HEK293 (cell line): ENCODE data around the gene OR1F1.

ENCODE experiments used
- CTCF ChIA-PET: fragments of 350-600 bp; formaldehyde crosslinking; extraction: SDS; loops from one replicate; lab custom pipeline; 2021; ENCODE audit warnings: antibody characterized with exemption; lab: Yijun Ruan, JAX
- POLR2A ChIA-PET: fragments of 300-600 bp; formaldehyde crosslinking; extraction: SDS; loops from one replicate; lab custom pipeline; 2020; ENCODE audit warnings: antibody characterized with exemption, inconsistent platforms; lab: Yijun Ruan, JAX
- H3K27ac ChIP-seq: fragments of 200-500 bp; sonication (Bioruptor generic); 2 replicates; pipeline ENCODE4 v1.5.1; 2014; ENCODE audit warnings: low read depth, low read length, control low read depth, inconsistent platforms; ENCODE audit errors: extremely low read depth
- H3K36me3 ChIP-seq, 2 experiments: fragments of 200-500 bp in 1 of 2; sonication (Bioruptor generic) in 1 of 2; 1 replicate in 1 of 2; 2 replicates in 1 of 2; pipeline ENCODE4 v1.5.1; 2014 to 2017; ENCODE audit warnings: inconsistent platforms in 2 of 2, low read length in 2 of 2; ENCODE audit not compliant: control insufficient read depth in 2 of 2, insufficient read depth in 1 of 2
- H3K4me1 ChIP-seq: fragments of 200-500 bp; sonication (Bioruptor generic); 2 replicates; pipeline ENCODE4 v1.5.1; 2014; ENCODE audit warnings: mild to moderate bottlenecking, low read length, inconsistent platforms; ENCODE audit not compliant: control insufficient read depth, insufficient read depth
- H3K4me3 ChIP-seq: 2 replicates; pipeline ENCODE4 v1.5.1; 2011; ENCODE audit warnings: low read depth, mild to moderate bottlenecking, control low read depth, low read length, moderate library complexity
- H3K9me3 ChIP-seq: fragments of 200-500 bp; sonication (Bioruptor generic); 2 replicates; pipeline ENCODE4 v1.5.1; 2014; ENCODE audit warnings: low read depth, low read length, inconsistent platforms; ENCODE audit not compliant: control insufficient read depth, insufficient read depth
- ELK4 ChIP-seq: IDR thresholded peaks from 2 replicates; pipeline ENCODE4 v1.6.1; 2011; ENCODE audit warnings: mild to moderate bottlenecking, low read depth, low read length, borderline replicate concordance
- IKZF3 ChIP-seq: fragments of 450-650 bp; IDR thresholded peaks from 2 replicates; pipeline ENCODE4 v1.5.0; 2018; ENCODE audit warnings: missing biosample characterization, mild to moderate bottlenecking, missing genetic modification characterization, moderate library complexity
- KLF16 ChIP-seq: fragments of 450-650 bp; formaldehyde crosslinking; IDR thresholded peaks from 2 replicates; pipeline ENCODE4 v1.5.1; 2017; ENCODE audit warnings: missing biosample characterization, missing genetic modification characterization
- KLF17 ChIP-seq: fragments of 450-650 bp; formaldehyde crosslinking; IDR thresholded peaks from 2 replicates; pipeline ENCODE4 v1.5.1; 2016; ENCODE audit warnings: missing biosample characterization, missing genetic modification characterization
- KLF9 ChIP-seq: fragments of 450-650 bp; formaldehyde crosslinking; IDR thresholded peaks from 2 replicates; pipeline ENCODE4 v1.5.1; 2016; ENCODE audit warnings: missing biosample characterization, missing genetic modification characterization, low read depth
- MYNN ChIP-seq: fragments of 450-650 bp; formaldehyde crosslinking; IDR thresholded peaks from 2 replicates; pipeline ENCODE4 v1.5.1; 2016; ENCODE audit warnings: missing biosample characterization, missing genetic modification characterization, borderline replicate concordance
- PBX3 ChIP-seq: sonication (generic); formaldehyde crosslinking; IDR thresholded peaks from 2 replicates; pipeline ENCODE4 v1.8.1; 2022; ENCODE audit warnings: mild to moderate bottlenecking, moderate library complexity, missing genetic modification reagents
- SCRT2 ChIP-seq: fragments of 450-650 bp; formaldehyde crosslinking; IDR thresholded peaks from 2 replicates; pipeline ENCODE4 v1.5.1; 2016; ENCODE audit warnings: missing biosample characterization, missing genetic modification characterization
- ZBTB20 ChIP-seq: fragments of 450-650 bp; formaldehyde crosslinking; IDR thresholded peaks from 2 replicates; pipeline ENCODE4 v1.5.1; 2016; ENCODE audit warnings: missing biosample characterization, missing genetic modification characterization
- ZBTB44 ChIP-seq: fragments of 450-650 bp; IDR thresholded peaks from 2 replicates; pipeline ENCODE4 v1.5.1; 2018; ENCODE audit warnings: missing biosample characterization, mild to moderate bottlenecking, missing genetic modification characterization
- ZBTB48 ChIP-seq: fragments of 450-650 bp; formaldehyde crosslinking; IDR thresholded peaks from 2 replicates; pipeline ENCODE4 v1.5.1; 2016; ENCODE audit warnings: missing biosample characterization, missing genetic modification characterization
- ZBTB6 ChIP-seq: fragments of 450-650 bp; formaldehyde crosslinking; IDR thresholded peaks from 2 replicates; pipeline ENCODE4 v1.5.1; 2017; ENCODE audit warnings: missing biosample characterization, missing genetic modification characterization
- ZNF114 ChIP-seq: fragments of 450-650 bp; formaldehyde crosslinking; IDR thresholded peaks from 2 replicates; pipeline ENCODE4 v1.5.0; 2017; ENCODE audit warnings: missing biosample characterization, missing genetic modification characterization
- ZNF146 ChIP-seq: fragments of 450-650 bp; formaldehyde crosslinking; IDR thresholded peaks from 2 replicates; pipeline ENCODE4 v1.5.1; 2016; ENCODE audit warnings: missing biosample characterization, missing genetic modification characterization
- ZNF169 ChIP-seq: fragments of 450-650 bp; formaldehyde crosslinking; IDR thresholded peaks from 2 replicates; pipeline ENCODE4 v1.5.1; 2016; ENCODE audit warnings: missing biosample characterization, missing genetic modification characterization
- ZNF18 ChIP-seq: fragments of 450-650 bp; formaldehyde crosslinking; IDR thresholded peaks from 2 replicates; pipeline ENCODE4 v1.5.1; 2016; ENCODE audit warnings: missing biosample characterization, missing genetic modification characterization
- ZNF248 ChIP-seq: fragments of 450-650 bp; formaldehyde crosslinking; IDR thresholded peaks from 2 replicates; pipeline ENCODE4 v1.5.1; 2017; ENCODE audit warnings: missing biosample characterization, missing genetic modification characterization
- ZNF266 ChIP-seq: fragments of 450-650 bp; formaldehyde crosslinking; IDR thresholded peaks from 2 replicates; pipeline ENCODE4 v1.5.1; 2016; ENCODE audit warnings: missing biosample characterization, missing genetic modification characterization, low read depth
- ZNF423 ChIP-seq: fragments of 450-650 bp; formaldehyde crosslinking; IDR thresholded peaks from 2 replicates; pipeline ENCODE4 v1.5.1; 2016; ENCODE audit warnings: missing biosample characterization, missing genetic modification characterization
- ZNF473 ChIP-seq: fragments of 450-650 bp; formaldehyde crosslinking; IDR thresholded peaks from 2 replicates; pipeline ENCODE4 v1.5.1; 2017; ENCODE audit warnings: missing biosample characterization, missing genetic modification characterization
- ZNF510 ChIP-seq: fragments of 450-650 bp; formaldehyde crosslinking; IDR thresholded peaks from 2 replicates; pipeline ENCODE4 v1.5.1; 2018; ENCODE audit warnings: mild to moderate bottlenecking, missing genetic modification characterization, missing biosample characterization; ENCODE audit not compliant: insufficient replicate concordance
- ZNF571 ChIP-seq: fragments of 450-650 bp; formaldehyde crosslinking; IDR thresholded peaks from 2 replicates; pipeline ENCODE4 v1.5.0; 2017; ENCODE audit warnings: missing biosample characterization, missing genetic modification characterization
- ZNF600 ChIP-seq: fragments of 450-650 bp; formaldehyde crosslinking; IDR thresholded peaks from 2 replicates; pipeline ENCODE4 v1.5.1; 2016; ENCODE audit warnings: missing biosample characterization, missing genetic modification characterization
- ZNF629 ChIP-seq: fragments of 450-650 bp; formaldehyde crosslinking; IDR thresholded peaks from 2 replicates; pipeline ENCODE4 v1.5.1; 2017; ENCODE audit warnings: missing biosample characterization, missing genetic modification characterization
- ZNF677 ChIP-seq: fragments of 450-650 bp; IDR thresholded peaks from 2 replicates; pipeline ENCODE4 v1.5.0; 2018; ENCODE audit warnings: missing biosample characterization, mild to moderate bottlenecking, missing genetic modification characterization, moderate library complexity
- ZSCAN30 ChIP-seq: fragments of 450-650 bp; IDR thresholded peaks from 2 replicates; pipeline ENCODE4 v1.5.1; 2018; ENCODE audit warnings: missing biosample characterization, mild to moderate bottlenecking, missing genetic modification characterization, moderate library complexity

Gene OR1F1

GRCh38 chr16:3152027-3152276 is 36.1 kb upstream of the OR1F1 start (continued):
- TF ChIP-seq ZNF600 (tag by site-specific recombination) (no peak), ZNF248 (tag by site-specific recombination) (no peak), IKZF3 (tag by site-specific recombination) (no peak), ZNF510 (tag by site-specific recombination) (peak; percentile 14), PBX3 (CRISPR knock-in tag) (no peak)

GRCh38 chr16:3152277-3152990 is 35.6 kb upstream of the OR1F1 start:
- no peaks in the 10 kb centered on the region for H3K36me3 ChIP-seq
- no peaks in the 10 kb centered on the region for H3K9me3 ChIP-seq
- no peaks in the 10 kb centered on the region for H3K4me1 ChIP-seq
- ChIA-PET CTCF (interaction anchor here (0.6 to 3.0 kb wide), 9 partner anchors 9 to 31 kb away, joined by 3 to 15 read pairs (median 4); no protein-coding TSS in a partner anchor), POLR2A (interaction anchor here (0.6 to 1.4 kb wide), 5 partner anchors 18 to 132 kb away, joined by 3 to 7 read pairs (median 4); partner anchors contain the start of genes OR1F1, TNFRSF12A and ZNF213)
- peak overlapping the region; percentile 58 for H3K27ac ChIP-seq
- H3K4me3 ChIP-seq: peak overlapping the region; percentile 54
- TF ChIP-seq MYNN (tag by site-specific recombination) (no peak), KLF9 (peak; percentile 46; the same call in 1 of the 2 replicates), ZNF169 (tag by site-specific recombination) (no peak), ZNF571 (tag by site-specific recombination) (no peak), ZNF114 (tag by site-specific recombination) (no peak), ZSCAN30 (tag by site-specific recombination) (peak; percentile 97), PBX3 (CRISPR knock-in tag) (no peak), ZNF473 (tag by site-specific recombination) (no peak), ZBTB48 (peak; percentile 90), ZNF423 (tag by site-specific recombination) (no peak), SCRT2 (tag by site-specific recombination) (0 out of 2 replicates have a peak, but pooled peaks have one; percentile 4), ZBTB44 (tag by site-specific recombination) (peak; percentile 66), ZBTB20 (tag by site-specific recombination) (peak; percentile 95), ELK4 (no peak), KLF16 (tag by site-specific recombination) (peak; percentile 89), KLF17 (tag by site-specific recombination) (peak; percentile 94), ZNF677 (tag by site-specific recombination) (no peak), ZNF629 (tag by site-specific recombination) (peak; percentile 89), ZNF146 (peak; percentile 8; the same call in 1 of the 2 replicates), ZNF18 (tag by site-specific recombination) (0 out of 2 replicates have a peak, but pooled peaks have one; percentile 9), ZBTB6 (tag by site-specific recombination) (peak; percentile 93), ZNF266 (tag by site-specific recombination) (no peak)
